ENCODE measurements around the gene PEX5.
A peak's percentile ranks its signal among the peaks of the same experiment; 100 is the strongest.
"Not testable (repeated sequence)": the region's sequence is repeated elsewhere in the genome, so short reads cannot be mapped to it uniquely, and the experiment has no call there.

The PEX5 gene

DNA sequence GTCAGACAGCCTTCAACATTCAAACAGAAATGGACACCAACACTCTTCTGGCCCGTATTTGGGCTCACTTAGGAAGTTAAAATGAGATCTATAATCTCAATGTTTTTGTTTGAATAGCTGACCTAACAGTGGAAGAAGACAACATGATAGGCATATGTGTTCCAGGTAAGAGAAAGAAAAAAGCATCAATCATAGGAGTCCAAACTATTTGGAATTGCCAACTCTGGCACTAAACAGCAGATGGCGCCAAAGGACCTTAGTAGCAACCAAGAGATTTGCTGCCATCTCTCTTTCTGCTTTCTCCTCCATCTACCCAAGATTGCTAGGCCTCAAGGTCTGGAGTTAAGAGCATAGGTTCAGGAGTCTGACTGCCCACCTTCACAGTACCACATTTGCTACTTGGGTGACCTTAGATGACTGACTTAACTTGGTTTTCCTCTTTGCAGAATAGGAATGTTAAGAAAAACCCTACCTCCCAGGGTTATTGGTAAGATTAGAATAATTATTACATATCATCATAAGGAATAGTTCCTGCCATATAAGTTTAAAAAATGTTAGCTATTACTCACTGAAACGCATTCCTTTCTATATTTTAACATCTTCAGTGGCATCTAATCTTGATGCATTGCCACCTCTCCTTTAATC is 30.2 kb downstream of the PEX5 start:
- DNase-seq, result peak; percentile 46

DNA sequence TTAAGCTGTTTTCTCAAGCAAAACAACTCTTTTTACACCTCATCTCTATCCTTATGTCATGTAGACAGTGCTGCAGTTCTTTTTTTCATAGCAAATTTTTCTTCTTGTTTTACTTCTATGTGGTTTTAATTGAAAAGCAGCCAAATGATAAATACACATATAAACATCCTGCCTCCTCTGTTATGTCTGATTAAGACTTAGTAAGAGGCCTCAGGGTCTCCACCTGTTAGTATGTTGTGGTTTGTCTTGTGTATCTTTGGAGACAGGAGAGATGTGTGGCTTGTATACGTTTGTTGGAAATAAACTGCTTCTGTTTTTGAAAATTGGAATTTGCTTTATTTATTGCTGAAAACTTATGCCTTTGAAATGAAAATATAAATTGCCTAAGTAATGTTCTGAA is 32.0 kb downstream of the PEX5 start:
- DNase-seq, result no peak

DNA sequence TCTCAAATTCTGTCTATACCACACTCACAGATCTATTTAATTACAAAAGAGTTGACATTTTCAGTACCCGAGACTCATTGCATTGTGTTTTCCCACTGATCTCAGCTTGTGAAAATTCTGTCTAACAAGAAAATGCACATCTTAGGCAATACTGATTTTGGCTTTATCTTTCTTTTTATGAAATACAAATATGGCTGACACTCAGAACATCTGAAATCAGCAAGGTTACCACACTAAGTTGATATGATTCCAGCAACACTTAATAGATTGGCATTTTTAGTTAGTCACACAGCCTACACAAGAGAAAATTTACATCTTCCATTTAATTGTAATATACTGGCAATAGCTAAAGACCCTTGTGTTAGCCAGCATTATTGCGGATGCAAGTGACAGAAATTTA is 40.3 kb downstream of the PEX5 start:
- DNase-seq, result no peak

DNA sequence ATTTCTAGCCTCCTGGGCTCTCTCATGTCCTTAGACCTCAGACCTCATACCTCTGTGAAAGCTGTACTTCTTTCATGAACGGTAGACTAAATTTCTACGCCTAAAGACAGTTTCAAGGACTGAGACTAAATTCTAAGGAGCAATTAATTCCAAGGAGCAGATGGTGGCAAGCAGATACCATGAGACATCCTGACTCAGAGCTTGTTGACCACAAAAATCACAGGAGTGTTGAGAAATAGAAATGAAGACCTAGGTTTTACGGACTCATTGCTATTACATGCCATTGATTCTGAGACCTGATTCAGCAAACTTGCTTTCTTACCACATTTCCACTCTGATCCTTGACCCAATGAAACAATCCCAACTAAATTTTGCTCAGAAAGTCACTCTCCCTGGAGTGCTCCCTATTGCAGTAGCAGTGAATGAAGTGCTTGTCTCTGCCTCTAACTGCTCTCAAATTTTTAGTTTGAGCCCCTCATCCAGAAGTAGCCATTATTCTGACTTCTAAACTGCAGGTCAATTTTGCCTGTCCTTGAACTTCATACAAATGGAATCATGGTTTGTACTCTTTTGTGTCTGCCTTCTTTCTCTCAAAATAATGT is 52.0 kb downstream of the PEX5 start:
- no peak for DNase-seq

DNA sequence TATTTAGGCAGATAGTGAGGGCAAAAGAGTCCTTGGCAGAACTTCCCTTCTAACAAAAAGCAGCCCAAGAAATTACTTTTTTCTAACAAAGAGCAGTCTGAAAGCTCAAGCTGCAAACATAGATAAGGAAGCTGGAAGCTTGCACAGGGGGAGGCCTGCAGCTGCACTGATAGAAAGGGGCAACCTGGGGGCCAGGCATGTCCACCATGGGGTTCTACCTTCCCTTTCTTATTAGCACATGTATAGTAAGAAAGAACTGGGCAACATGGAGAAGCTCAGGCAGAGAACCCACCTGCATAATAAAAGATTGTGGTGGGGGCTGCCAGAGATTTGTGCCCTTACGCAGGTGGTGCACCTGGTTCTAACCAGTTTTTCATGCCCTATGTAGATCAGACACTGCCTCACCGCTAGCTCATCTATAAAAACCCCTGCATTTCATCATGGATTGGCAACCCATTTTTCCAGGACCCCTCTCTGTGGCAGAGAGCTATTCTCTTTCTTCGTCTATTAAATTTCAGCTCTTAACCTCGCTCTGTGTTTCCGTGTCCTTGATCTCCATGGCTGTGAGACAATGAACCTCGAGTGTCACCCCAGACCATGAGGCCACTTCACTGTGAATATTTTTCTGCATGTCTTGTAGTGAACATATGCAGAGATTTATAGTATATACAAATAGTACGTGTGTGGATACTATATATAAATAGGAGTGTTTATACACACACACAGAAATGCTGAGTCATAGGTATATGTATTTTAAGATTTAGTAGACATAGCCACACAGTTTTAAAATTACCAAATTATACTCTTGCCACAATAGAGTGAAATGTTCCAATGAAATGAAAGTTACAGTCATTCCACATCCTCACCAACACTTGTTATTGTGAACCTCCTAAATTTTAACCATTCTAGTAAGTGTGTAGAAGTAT is 53.0 kb downstream of the PEX5 start:
- DNase-seq, result no peak

DNA sequence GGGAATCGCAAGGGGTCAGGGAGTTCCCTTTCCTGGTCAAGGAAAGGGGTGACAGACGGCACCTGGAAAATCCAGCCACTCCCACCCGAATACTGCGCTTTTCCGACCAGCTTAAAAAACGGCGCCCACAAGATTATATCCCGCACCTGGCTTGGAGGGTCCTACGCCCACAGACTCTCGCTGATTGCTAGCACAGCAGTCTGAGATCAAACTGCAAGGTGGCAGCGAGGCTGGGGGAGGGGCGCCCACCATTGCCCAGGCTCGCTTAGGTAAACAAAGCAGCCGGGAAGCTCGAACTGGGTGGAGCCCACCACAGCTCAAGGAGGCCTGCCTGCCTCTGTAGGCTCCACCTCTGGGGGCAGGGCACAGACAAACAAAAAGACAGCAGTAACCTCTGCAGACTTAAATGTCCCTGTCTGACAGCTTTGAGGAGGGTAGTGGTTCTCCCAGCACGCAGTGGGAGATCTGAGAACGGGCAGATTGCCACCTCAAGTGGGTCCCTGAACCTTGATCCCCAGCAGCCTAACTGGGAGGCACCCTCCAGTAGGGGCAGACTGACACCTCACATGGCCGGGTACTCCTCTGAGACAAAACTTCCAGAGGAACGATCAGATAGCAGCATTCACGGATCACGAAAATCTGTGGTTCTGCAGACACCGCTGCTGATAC is 62.0 kb downstream of the PEX5 start:
- not testable (repeated sequence) for DNase-seq

DNA sequence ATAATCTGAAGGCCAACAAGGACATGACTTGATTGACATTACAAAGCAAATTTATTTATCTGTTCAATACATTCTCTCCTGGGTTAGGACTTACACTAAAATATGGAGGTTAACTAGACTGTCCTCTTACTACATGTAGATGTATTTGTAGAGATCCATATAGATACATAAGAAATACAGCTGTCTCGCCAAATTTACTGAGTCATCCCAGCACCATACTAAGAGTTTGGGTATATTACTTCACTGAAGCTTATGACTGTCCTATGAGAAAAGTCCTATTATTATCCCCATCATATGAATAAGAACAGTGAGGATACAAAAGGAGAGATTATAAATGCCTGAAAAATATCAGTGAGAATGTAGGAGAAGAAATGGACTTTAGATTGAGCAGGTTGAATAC is 69.6 kb downstream of the PEX5 start:
- DNase-seq, result no peak
